Heart right ventricle (tissue), 16 donors: Measurements from ENCODE around the gene PSMG3. TPM values are rescaled to one million over a fixed set of nuclear protein-coding genes. Genes with fewer than 3 reads are reported as not detected.

Experiments
- ATAC-seq, 8 donors: fragments of 200-7000 bp; cut with Tn5 transposase; one replicate each; pipeline ENCODE4 v1.9.1; 2020; ENCODE audit warnings: mild to moderate bottlenecking in 8 of 8, moderate library complexity in 8 of 8, moderate number of reproducible peaks in 1 of 8
- DNase-seq, 2 donors: peaks; one replicate each; pipeline ENCODE4 v3.0.0-alpha.2; 2020
- H3K27ac ChIP-seq, 10 donors: fragments of 200-600 bp; sonication (generic) in 2 of 10; one replicate each; pipeline versions ENCODE4 v1.5.0 to v1.8.0; 2020 to 2022; ENCODE audit warnings: mild to moderate bottlenecking in 3 of 10
- H3K27me3 ChIP-seq, 7 donors: fragments of 200-600 bp; one replicate each; pipeline ENCODE4 v1.8.0; 2021 to 2022; ENCODE audit warnings: mild to moderate bottlenecking in 2 of 7
- H3K36me3 ChIP-seq, 9 donors: fragments of 200-600 bp; sonication (generic) in 1 of 9; one replicate each; pipeline versions ENCODE4 v1.5.0 to v1.8.0; 2020 to 2022; ENCODE audit warnings: mild to moderate bottlenecking in 2 of 9
- H3K4me1 ChIP-seq, 9 donors: fragments of 200-600 bp; sonication (generic) in 1 of 9; one replicate each; pipeline versions ENCODE4 v1.5.0 to v1.8.0; 2020 to 2022; ENCODE audit warnings: mild to moderate bottlenecking in 4 of 9
- H3K4me3 ChIP-seq, 10 donors: fragments of 200-600 bp; sonication (generic) in 2 of 10; one replicate each; pipeline versions ENCODE4 v1.5.0 to v1.8.0; 2020 to 2022; ENCODE audit warnings: mild to moderate bottlenecking in 7 of 10, moderate library complexity in 2 of 10
- H3K9me3 ChIP-seq, 11 donors: fragments of 200-600 bp in 10 of 11; sonication (generic) in 2 of 11; one replicate each; pipeline versions ENCODE4 v1.5.0 to v1.8.0; 2013 to 2022; ENCODE audit warnings: mild to moderate bottlenecking in 2 of 11, control low read depth in 1 of 11, moderate library complexity in 1 of 11
- WGBS, 2 donors: extraction: QIAGEN DNeasy Blood & Tissue Kit; methylation state at CpG; one replicate each; pipeline ENCODE4 v1.1.7; 2013; ENCODE audit warnings: inconsistent platforms in 1 of 2; 5-methylcytosine and 5-hydroxymethylcytosine counted together
- intact Hi-C, 10 donors: fragments of 100-400 bp; cut with DNase I; formaldehyde crosslinking; loops; one replicate each; pipeline versions ENCODE4 v1.11.1 to v1.14.2; 2022
- polyA plus RNA-seq, 2 donors: library from polyadenylated mRNA; stranded (reverse); fragments of 200-250 nt; gene quantifications; one replicate each; pipeline ENCODE4 v1.2.3, GENCODE V29; 2013
- total RNA-seq, 10 donors: library from RNA; stranded (reverse); fragmentation: NEBNext Ultra II Directional in 3 of 10; extraction: Animal tissue kit (Norgen Biotek cat#: 25700) in 3 of 10; gene quantifications; one replicate each; pipeline versions ENCODE4 v1.2.1 to v1.2.4, GENCODE V29; 2021 to 2023
- TF ChIP-seq, protein P1 (sequence below), 9 donors: fragments of 200-600 bp; sonication (generic) in 2 of 9; IDR thresholded peaks; one replicate each; pipeline versions ENCODE4 v1.5.0 to v1.8.0; 2021 to 2022; ENCODE audit warnings: antibody characterized with exemption in 9 of 9, mild to moderate bottlenecking in 5 of 9, moderate library complexity in 1 of 9
- donor health status: Arrhythmogenic right ventricular cardiomyopathy.
- donor health status: ischemic (EF 13 %, LVEDD 7.1; RV severe dilation, severe dysfunction).
- donor health status: healthy with polysubstance abuse.
- donor health status: DM: no; HTN: yes; CAD: no.
- donor health status: DM: no; HTN: no; CAD: no.
- donor health status: ischemic (EF 25% LVEDD 6.9; RV normal size, moderate dysfunction).
- donor health status: ischemic (EF 25% LVEDD 5.7; RV mildly dilated, moderate dysfunction).
- donor health status: healthy.
- donor health status: DM: yes; HTN: yes; CAD: no.
- donor health status: Ischemic cardiomyopathy.
- donor health status: ischemic (EF 35%, LVEDD 5.7; RV mildly dilated, moderate dysfunction).
- donor health status: nonischemic (EF 11% LVEDD 7.7; RV severe dilation, severe dysfunction).
- donor health status: DM: yes; HTN: yes; CAD: no.
- donor health status: PGD.
- donor health status: ischemic (EF 29% LVEDD 5.4; RV normal size, mild dysfunction).
- donor health status: nonischemic (EF 23%, LVEDD 6.1; RV moderate dilation, normal function).

The PSMG3 gene
- total and polyA plus RNA-seq, 12 donors: 7.3 to 45.7 (median 12.0) TPM

DNA sequence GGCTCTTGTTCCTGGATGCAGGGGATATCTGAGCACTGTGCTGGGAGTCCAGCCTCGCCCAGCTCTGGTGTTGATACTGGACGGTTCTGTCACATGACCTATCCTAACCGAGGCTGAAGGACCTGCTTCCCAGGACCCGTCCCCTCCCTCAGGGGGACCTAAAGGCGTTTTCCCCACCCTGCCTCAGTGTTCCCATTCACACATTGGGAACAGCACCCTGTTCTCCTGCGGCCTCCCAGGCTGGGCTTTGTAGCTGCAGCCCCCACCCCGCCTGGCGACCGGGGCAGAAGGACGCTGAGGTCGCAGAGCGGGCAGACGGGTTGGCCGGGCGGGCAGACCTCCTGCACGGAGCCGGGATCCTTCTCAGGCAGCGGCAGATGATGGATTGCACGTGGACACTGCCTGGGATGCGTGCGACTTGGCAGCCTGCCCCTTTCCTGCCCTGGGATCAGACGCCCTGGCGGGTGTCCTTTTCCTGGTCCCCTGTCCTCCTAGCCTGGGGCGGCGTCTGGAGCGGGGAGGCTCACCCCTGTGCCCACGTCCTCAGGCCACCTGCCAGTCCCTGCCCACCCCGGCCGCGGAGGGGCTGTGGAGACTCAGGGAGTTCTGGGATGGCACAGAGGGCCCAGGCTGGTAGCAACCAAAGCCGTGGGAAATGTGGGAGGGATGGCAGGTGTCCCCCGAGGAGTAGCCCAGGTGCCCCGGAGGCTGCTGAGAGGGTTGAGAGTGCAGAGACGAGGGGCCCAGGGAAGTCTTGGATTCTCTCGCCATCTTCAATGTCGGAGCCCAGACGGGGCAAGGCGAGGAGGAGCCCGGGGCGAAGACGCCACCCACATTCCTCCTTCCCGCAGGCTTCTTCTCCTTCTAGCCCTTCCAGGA lies 17.2 kb upstream of the PSMG3 start:
- H3K4me3 ChIP-seq: no peak overlapping the region
- DNase-seq (no peak), ATAC-seq (peak in 1 of 8 donors; percentile 36)
- no peaks in the 10 kb centered on the region for H3K36me3 ChIP-seq
- H3K27ac ChIP-seq: no peak overlapping the region
- intact Hi-C loops: loop anchor here in 5 of 10 donors (10.0 kb wide), 6 partner anchors 58 to 888 kb away; partner anchors contain the start of gene GRIFIN (in 1 of the 5)
- H3K27me3 ChIP-seq: peaks cover 0 to 55% (median 25%) of the 10 kb centered on the region in 7 donors
- peaks cover 0 to 5% (median 0%) of the 10 kb centered on the region in 9 donors for H3K4me1 ChIP-seq
- TF ChIP-seq, protein P1, sequence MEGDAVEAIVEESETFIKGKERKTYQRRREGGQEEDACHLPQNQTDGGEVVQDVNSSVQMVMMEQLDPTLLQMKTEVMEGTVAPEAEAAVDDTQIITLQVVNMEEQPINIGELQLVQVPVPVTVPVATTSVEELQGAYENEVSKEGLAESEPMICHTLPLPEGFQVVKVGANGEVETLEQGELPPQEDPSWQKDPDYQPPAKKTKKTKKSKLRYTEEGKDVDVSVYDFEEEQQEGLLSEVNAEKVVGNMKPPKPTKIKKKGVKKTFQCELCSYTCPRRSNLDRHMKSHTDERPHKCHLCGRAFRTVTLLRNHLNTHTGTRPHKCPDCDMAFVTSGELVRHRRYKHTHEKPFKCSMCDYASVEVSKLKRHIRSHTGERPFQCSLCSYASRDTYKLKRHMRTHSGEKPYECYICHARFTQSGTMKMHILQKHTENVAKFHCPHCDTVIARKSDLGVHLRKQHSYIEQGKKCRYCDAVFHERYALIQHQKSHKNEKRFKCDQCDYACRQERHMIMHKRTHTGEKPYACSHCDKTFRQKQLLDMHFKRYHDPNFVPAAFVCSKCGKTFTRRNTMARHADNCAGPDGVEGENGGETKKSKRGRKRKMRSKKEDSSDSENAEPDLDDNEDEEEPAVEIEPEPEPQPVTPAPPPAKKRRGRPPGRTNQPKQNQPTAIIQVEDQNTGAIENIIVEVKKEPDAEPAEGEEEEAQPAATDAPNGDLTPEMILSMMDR (IDR thresholded peaks at IDR 0.05): no peak
- peaks cover 0 to 13% (median 6%) of the 10 kb centered on the region in 11 donors for H3K9me3 ChIP-seq
- WGBS, 2 donors: 64 to 69% methylated on average over 42 of the region's 42 CpGs

DNA sequence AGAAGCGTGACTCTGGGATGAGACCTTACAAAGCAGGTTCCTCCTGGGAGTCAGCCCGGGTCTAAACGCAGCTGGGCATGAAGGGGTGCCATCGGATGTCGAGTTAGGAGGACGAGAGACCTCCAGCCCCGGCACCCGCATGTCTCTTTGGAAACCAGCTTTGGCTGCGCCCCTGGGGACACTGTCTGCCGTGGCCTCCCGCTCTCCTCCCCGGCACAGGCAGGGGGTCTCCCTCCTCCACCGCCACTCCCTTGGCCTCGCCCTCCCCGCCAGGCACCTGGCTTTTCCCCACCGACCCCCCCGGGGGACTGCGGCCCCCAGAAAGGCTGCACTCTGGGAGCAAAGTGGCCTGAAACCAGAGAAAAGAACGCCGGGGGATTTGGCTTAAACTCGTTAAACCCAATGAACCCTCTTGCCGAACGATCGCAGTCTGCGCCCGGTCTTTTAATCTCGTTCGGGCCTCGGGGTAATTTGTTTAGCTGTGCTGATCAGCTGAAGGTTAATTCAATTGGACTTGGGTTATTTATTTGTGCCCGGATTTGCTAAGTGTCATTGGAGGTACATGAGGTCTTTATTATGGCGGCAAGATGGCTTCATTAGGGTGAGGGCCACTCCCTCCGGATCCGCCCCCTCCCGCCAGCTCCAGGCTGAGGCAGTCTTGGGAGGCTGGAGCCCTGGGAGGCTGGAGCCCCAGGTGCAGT lies 16.4 kb upstream of the PSMG3 start:
- 83 to 86% methylated on average over 33 to 34 of the region's 34 CpGs for WGBS, 2 donors
- DNase-seq (no peak), ATAC-seq (no peak)
- intact Hi-C loops: loop anchor here in 5 of 10 donors (10.0 kb wide), 6 partner anchors 59 to 889 kb away; partner anchors contain the start of gene GRIFIN (in 1 of the 5)
- peaks cover 0 to 48% (median 22%) of the 10 kb centered on the region in 7 donors for H3K27me3 ChIP-seq
- no peaks in the 10 kb centered on the region for H3K36me3 ChIP-seq
- peaks cover 0 to 13% (median 6%) of the 10 kb centered on the region in 11 donors for H3K9me3 ChIP-seq
- H3K4me3 ChIP-seq: no peak overlapping the region
- H3K4me1 ChIP-seq: no peaks in the 10 kb centered on the region
- H3K27ac ChIP-seq: no peak overlapping the region
- TF ChIP-seq, protein P1 (IDR thresholded peaks at IDR 0.05): no peak

DNA sequence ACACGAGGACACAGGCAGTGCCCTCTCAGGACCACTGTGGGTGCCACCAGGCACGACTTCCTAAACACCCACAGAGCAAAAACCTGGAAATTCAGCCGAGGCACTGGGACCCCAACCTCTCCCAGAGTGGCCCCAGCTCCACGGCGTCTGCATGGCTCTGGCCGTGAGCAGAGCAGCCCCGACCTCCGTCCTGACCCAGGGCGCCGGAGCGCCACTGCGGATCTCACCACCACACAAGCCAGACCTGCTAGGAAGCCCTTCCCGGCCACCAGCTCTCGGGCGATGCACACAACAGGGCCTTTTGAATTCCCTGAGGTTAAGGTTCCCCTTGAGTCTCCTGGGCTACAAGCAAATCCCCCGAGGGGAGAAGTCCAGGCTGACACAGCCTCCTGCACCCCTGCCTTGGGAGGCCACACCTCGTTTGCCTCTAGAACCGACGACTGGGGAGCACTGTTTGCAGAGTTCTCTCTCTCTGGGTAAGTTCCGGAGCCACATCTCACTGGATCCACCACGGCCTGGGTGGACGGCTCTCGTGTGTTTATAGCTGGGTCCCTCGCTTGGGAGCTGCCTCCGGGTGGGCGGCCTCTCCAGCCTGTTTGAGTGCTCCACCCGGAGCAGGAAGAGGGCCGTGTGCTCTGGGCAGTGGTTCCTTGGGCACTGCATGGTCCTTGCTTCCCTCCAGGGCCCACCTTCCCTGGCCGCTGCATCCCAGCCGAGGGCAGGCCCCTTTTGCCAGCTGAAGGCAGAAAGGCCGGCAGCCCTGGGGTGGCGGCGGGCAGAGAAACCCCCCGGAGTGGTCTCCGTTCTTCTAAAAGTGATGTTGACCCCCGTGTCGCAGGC lies 15.5 kb upstream of the PSMG3 start:
- H3K4me1 ChIP-seq: no peaks in the 10 kb centered on the region
- 88 to 91% methylated on average over 37 of the region's 37 CpGs for WGBS, 2 donors
- H3K27me3 ChIP-seq: peaks cover 0 to 39% (median 17%) of the 10 kb centered on the region in 7 donors
- H3K9me3 ChIP-seq: peaks cover 0 to 13% (median 6%) of the 10 kb centered on the region in 11 donors
- H3K27ac ChIP-seq: no peak overlapping the region
- H3K36me3 ChIP-seq: no peaks in the 10 kb centered on the region
- TF ChIP-seq, protein P1 (IDR thresholded peaks at IDR 0.05): no peak
- H3K4me3 ChIP-seq: no peak overlapping the region
- DNase-seq: no peak
- ATAC-seq: no peak
- intact Hi-C loops: loop anchor here in 5 of 10 donors (10.0 kb wide), 6 partner anchors 59 to 889 kb away; partner anchors contain the start of gene GRIFIN (in 1 of the 5)
